Left ventricle myocardium superior (tissue), 1 donor: Measurements from ENCODE around the gene SOCS7. TPM values are rescaled to one million over a fixed set of nuclear protein-coding genes. Genes with fewer than 3 reads are reported as not detected.

ENCODE experiments used
- ATAC-seq: fragments of 200-7000 bp; cut with Tn5 transposase; one replicate; pipeline ENCODE4 v1.9.1; 2020; ENCODE audit warnings: mild to moderate bottlenecking, moderate library complexity
- DNase-seq: peaks from one replicate; pipeline ENCODE4 v3.0.0-alpha.2; 2020
- intact Hi-C: fragments of 100-400 bp; cut with micrococcal nuclease; formaldehyde crosslinking; loops from one replicate; pipeline ENCODE4 v1.11.0; 2022
- long read RNA-seq: library from polyadenylated mRNA; unstranded; transcript quantifications from one replicate; pipeline ENCODE4 v2.0.0, GENCODE V29; 2021
- total RNA-seq: library from RNA; stranded (reverse); fragmentation: NEBNext Ultra II Directional; extraction: Animal tissue kit (Norgen Biotek cat#: 25700); gene quantifications from one replicate; pipeline ENCODE4 v1.2.1, GENCODE V29; 2021
- donor health status: DM: no; HTN: yes; CAD: no; lungs with severe emphysema.

Gene SOCS7
- 15.2 TPM for total RNA-seq
- long read RNA-seq, full-length matches to known transcripts = 1 of 9 reads
- long read RNA-seq, partial matches to known transcripts = 0 of 9 reads
- long read RNA-seq, other reads (novel, unspliced or antisense) = 8 of 9 reads

GRCh38 chr17:38351412-38352222, at the start of gene SOCS7:
Gene SOCS7 (plus strand): TSS chr17:38351844. CDS start chr17:38352053, 209 bp downstream.
- ATAC-seq (peak; percentile 96), DNase-seq (peak; percentile 97)
- intact Hi-C loops = no loop called here

GRCh38 chr17:38315497-38315896, 36.1 kb upstream of the SOCS7 start:
- DNase-seq = no peak
- intact Hi-C loops = no loop called here
- ATAC-seq = no peak

GRCh38 chr17:38317081-38317480, 34.6 kb upstream of the SOCS7 start:
- no peak for ATAC-seq

GRCh38 chr17:38320482-38320881, 31.2 kb upstream of the SOCS7 start:
- no peak for DNase-seq
- ATAC-seq = no peak
- intact Hi-C loops = no loop called here

More at GRCh38 chr17:38317081-38317480, 34.6 kb upstream of the SOCS7 start:
- no peak for DNase-seq
- intact Hi-C loops = no loop called here

GRCh38 chr17:38322156-38322779, 29.4 kb upstream of the SOCS7 start:
- DNase-seq (peak; percentile 75), ATAC-seq (peak; percentile 72)
- intact Hi-C loops = no loop called here

- DNase-seq (no peak), ATAC-seq (no peak)
- intact Hi-C loops = no loop called here
Observed at GRCh38 chr17:38322897-38323296, 28.7 kb upstream of the SOCS7 start.

- intact Hi-C loops = no loop called here
- ATAC-seq (no peak), DNase-seq (no peak)
Observed at GRCh38 chr17:38324141-38324697, 27.4 kb upstream of the SOCS7 start.

- intact Hi-C loops = no loop called here
- no peak for ATAC-seq
Observed at GRCh38 chr17:38324772-38325171, 26.9 kb upstream of the SOCS7 start.

GRCh38 chr17:38325221-38325851, 26.3 kb upstream of the SOCS7 start:
- ATAC-seq = no peak
- DNase-seq = no peak
- intact Hi-C loops = no loop called here

More at GRCh38 chr17:38324772-38325171, 26.9 kb upstream of the SOCS7 start:
- DNase-seq = no peak

GRCh38 chr17:38326996-38327792, 24.4 kb upstream of the SOCS7 start:
- ATAC-seq (peak; percentile 51), DNase-seq (no peak)
- intact Hi-C loops = no loop called here

GRCh38 chr17:38327936-38328335, 23.7 kb upstream of the SOCS7 start:
- no peak for ATAC-seq
- intact Hi-C loops = no loop called here
- DNase-seq = no peak

- ATAC-seq (no peak), DNase-seq (no peak)
- intact Hi-C loops = no loop called here
Observed at GRCh38 chr17:38328620-38329019, 23.0 kb upstream of the SOCS7 start.

GRCh38 chr17:38329284-38329683, 22.4 kb upstream of the SOCS7 start:
- DNase-seq = no peak
- intact Hi-C loops = no loop called here
- no peak for ATAC-seq

- intact Hi-C loops = no loop called here
- DNase-seq (no peak), ATAC-seq (no peak)
Observed at GRCh38 chr17:38329808-38330730, 21.6 kb upstream of the SOCS7 start.

GRCh38 chr17:38330941-38331411, 20.7 kb upstream of the SOCS7 start:
- no peak for DNase-seq
- intact Hi-C loops = no loop called here
- ATAC-seq = no peak

- ATAC-seq (no peak), DNase-seq (no peak)
- intact Hi-C loops = no loop called here
Observed at GRCh38 chr17:38332735-38333134, 18.9 kb upstream of the SOCS7 start.

GRCh38 chr17:38333635-38334295, 17.9 kb upstream of the SOCS7 start:
- intact Hi-C loops = no loop called here
- ATAC-seq (peak; percentile 26), DNase-seq (no peak)
